ENCODE measurements around the gene YARS1.

Gene YARS1

GRCh38 chr1:32782086-32782485 lies 35.1 kb downstream of the YARS1 start:
- in situ Hi-C loops (cut with MboI; ENCODE audit: low sequenced_read_pairs) = no loop called here

- in situ Hi-C loops (cut with MboI; ENCODE audit: low sequenced_read_pairs) = no loop called here
Measured at GRCh38 chr1:32780628-32781234, 36.4 kb downstream of the YARS1 start.

- in situ Hi-C loops (cut with MboI; ENCODE audit: low sequenced_read_pairs) = no loop called here
Measured at GRCh38 chr1:32780005-32780404, 37.2 kb downstream of the YARS1 start.

GRCh38 chr1:32779242-32779641 lies 37.9 kb downstream of the YARS1 start:
- in situ Hi-C loops (cut with MboI; ENCODE audit: low sequenced_read_pairs) = no loop called here

- in situ Hi-C loops (cut with MboI; ENCODE audit: low sequenced_read_pairs) = no loop called here
Measured at GRCh38 chr1:32775640-32776337, 41.4 kb downstream of the YARS1 start.

GRCh38 chr1:32774950-32775634 lies 42.1 kb downstream of the YARS1 start:
- in situ Hi-C loops (cut with MboI; ENCODE audit: low sequenced_read_pairs) = no loop called here

- in situ Hi-C loops (cut with MboI; ENCODE audit: low sequenced_read_pairs) = no loop called here
Measured at GRCh38 chr1:32774464-32774808, 42.7 kb downstream of the YARS1 start.

GRCh38 chr1:32773764-32774463 lies 43.2 kb downstream of the YARS1 start:
- in situ Hi-C loops (cut with MboI; ENCODE audit: low sequenced_read_pairs) = no loop called here

- in situ Hi-C loops (cut with MboI; ENCODE audit: low sequenced_read_pairs) = no loop called here
Measured at GRCh38 chr1:32773018-32773763, 44.0 kb downstream of the YARS1 start.

GRCh38 chr1:32772281-32773017 lies 44.7 kb downstream of the YARS1 start:
- in situ Hi-C loops (cut with MboI; ENCODE audit: low sequenced_read_pairs) = no loop called here

GRCh38 chr1:32771561-32772280 lies 45.4 kb downstream of the YARS1 start:
- in situ Hi-C loops (cut with MboI; ENCODE audit: low sequenced_read_pairs) = no loop called here

GRCh38 chr1:32770741-32771548 lies 46.2 kb downstream of the YARS1 start:
- in situ Hi-C loops (cut with MboI; ENCODE audit: low sequenced_read_pairs) = no loop called here

GRCh38 chr1:32770221-32770731 lies 46.9 kb downstream of the YARS1 start:
- in situ Hi-C loops (cut with MboI; ENCODE audit: low sequenced_read_pairs) = no loop called here

- in situ Hi-C loops (cut with MboI; ENCODE audit: low sequenced_read_pairs) = loop anchor here (10.0 kb wide), 1 partner anchor 55 kb away; no protein-coding TSS in a partner anchor
Measured at GRCh38 chr1:32769524-32770220, 47.5 kb downstream of the YARS1 start.

GRCh38 chr1:32768110-32768850 lies 48.9 kb downstream of the YARS1 start:
- in situ Hi-C loops (cut with MboI; ENCODE audit: low sequenced_read_pairs) = loop anchor here (10.0 kb wide), 1 partner anchor 53 kb away; no protein-coding TSS in a partner anchor

- in situ Hi-C loops (cut with MboI; ENCODE audit: low sequenced_read_pairs) = loop anchor here (10.0 kb wide), 1 partner anchor 53 kb away; no protein-coding TSS in a partner anchor
Measured at GRCh38 chr1:32767641-32768040, 49.5 kb downstream of the YARS1 start.

- in situ Hi-C loops (cut with MboI; ENCODE audit: low sequenced_read_pairs) = loop anchor here (10.0 kb wide), 1 partner anchor 52 kb away; no protein-coding TSS in a partner anchor
Measured at GRCh38 chr1:32767156-32767555, 50.0 kb downstream of the YARS1 start.
